HG02852 (cell line): ENCODE results near the gene RAC2.

Experiments used
- ATAC-seq: cut with Tn5 transposase; IDR thresholded peaks from one replicate; pipeline ENCODE4 v1.9.1; 2021; ENCODE audit warnings: mild to moderate bottlenecking, moderate library complexity; ENCODE audit not compliant: unreplicated experiment

RAC2 gene

DNA sequence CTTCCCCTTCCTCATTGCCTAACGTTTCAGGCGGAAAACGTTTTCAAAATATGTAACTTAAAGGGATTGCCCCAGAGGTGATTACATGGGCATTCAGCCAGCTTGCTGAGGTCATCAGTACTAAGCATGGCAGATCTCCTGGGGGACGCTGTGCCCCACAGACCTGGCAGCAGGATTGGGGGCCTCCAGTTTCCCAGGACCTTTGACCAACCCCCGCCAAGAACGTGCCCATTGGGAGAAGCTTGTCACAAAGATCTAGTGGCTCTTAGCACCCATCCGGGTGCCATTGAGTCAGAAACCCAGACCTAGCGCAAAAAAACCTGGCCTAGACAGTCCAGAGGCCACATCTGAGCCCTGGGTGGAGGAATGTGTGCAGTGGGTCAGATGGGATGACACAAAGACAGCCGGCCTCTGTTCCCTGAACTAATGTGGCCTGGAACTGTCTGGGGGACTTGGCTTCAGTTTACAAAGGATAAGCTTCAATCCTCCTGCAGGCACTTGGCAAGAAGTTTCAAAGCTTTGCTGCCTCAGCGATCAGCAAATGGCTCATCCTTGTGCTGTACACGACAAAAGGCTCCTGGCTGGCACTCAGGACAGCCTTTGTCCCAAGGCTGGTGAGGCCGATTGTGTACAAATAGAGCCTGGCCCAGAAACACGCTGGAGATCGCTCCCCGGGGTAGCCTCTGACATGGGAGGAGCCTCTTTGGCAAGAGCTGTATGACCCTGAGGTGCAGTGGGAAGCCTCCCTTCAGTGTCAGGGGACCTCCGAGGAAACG is 65.5 kb downstream of the RAC2 start:
- ATAC-seq, result no peak

DNA sequence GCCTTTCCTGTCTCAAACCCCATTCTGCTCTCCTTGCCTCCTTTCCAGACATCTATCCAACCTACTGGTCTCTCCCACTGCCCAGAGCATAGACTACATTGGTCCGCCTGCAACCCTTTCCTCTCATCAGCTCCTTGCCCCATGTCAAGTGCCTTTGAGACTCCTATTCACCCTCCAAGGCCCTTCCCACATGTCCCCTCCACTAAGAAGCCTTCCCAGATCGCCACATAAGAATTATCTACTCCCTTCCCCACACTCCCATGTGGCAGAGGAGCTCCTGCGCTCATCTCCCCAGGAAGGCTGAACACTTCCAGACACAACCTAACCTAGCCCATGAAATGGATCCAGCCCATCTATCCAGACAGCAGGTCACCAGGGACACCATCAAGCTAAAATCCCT is 66.3 kb downstream of the RAC2 start:
- no peak for ATAC-seq

DNA sequence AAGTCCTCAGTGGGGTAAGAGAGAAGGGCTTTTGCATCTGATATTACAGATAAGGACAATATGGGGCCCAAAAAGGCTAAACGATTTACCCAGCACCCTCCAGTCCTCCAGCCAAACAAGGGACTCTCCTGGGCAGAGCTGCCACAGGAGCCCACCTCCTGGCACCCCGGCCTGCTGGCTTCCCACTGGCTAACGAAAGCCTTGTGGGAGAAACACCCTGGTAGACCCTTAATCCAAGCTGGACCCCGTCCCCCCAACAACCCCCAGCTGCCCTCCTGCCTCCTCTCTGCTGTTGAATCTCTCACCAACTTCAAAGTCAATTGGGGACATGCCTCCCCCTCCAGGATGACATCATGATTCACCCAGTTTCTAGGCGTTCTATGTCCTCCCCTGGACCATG is 66.8 kb downstream of the RAC2 start:
- no peak for ATAC-seq

DNA sequence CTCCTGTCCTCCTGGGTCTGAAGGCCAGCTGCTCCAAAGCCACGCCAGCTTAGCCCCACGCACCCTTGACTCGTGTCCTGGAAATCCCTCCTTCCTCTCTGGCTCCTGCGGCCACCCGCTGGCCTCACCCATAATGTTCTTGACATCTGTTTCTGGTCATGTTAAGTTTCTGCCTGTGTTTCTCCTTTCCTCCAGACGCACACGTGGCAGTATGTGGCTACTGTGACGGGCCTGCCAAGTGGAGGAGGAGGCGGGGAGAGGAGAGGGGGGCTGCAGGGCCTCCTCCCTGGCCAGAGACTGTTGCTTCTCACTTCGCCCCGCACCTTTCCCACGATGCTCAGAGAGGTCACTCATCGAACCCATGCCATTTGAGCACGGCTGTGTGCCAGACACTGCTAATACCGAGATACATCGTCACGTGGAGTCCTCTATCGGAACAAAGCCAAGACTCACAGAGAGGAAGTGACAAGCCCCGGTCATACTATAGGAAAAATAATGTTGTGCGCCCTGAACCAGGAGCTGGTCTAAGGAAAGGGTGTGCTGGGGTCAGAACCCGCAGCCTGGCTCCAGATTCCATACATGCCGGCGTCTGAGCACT is 67.5 kb downstream of the RAC2 start:
- no peak for ATAC-seq

DNA sequence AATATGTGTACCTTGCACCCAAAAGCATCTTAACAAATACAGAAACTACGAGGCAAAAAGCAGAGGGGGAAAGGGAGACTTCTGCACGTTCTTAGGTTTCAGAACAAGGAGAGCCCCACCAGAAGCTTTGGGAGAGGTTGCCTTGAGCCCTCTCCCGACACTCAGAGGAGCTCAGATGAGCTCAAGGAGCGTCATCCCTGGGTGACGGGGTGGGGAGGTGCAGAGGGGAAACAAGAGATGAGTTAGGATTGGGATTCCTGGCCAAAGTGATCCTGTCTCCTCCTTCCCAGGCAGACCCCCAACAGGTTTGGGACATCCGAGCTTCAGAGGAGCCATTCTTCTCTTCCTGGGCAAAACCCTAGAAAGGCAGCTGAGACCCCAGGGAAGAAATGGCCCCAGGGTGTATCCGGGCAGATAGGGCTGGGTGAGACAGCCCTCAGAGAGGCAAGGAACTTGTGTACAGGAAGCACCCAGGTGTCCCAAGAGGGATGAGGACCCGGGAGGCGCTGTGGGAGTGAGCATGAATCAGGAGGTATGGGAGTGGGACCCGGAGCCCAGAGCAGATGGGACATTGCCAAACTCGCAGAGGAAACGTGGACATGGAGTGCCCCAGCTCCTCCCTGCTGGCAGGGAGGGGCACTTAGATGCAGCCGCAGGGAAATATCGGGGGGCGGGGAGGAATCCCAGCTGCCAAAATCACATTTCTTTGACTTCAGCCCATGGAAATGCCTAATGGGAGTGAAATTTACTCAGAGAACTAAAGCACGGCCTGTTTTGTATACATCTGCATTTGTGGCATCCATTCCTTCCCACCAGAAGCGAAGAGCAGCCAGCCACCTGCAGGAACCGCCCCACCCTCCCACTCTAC is 68.4 kb downstream of the RAC2 start:
- no peak for ATAC-seq
